ENCODE measurements around the gene CHMP3. TPM values are rescaled to one million over a fixed set of nuclear protein-coding genes. Genes with fewer than 3 reads are reported as not detected.

CHMP3 gene
- total and polyA plus RNA-seq, 2 of the 13 experiments (the other 11 are each of a cell fraction or from before 2014, with no cell fraction given), result 64.1 to 114 TPM

- no peak for ATAC-seq
- DNase-seq (ENCODE audit: low spot score), result no peak
- no peaks in the 10 kb centered on the region for H3K79me2 ChIP-seq (ENCODE audit: insufficient read depth, low read length)
- H3K27ac ChIP-seq (ENCODE audit: extremely low read length, insufficient read depth, low read length), result no peak overlapping the region
- no peak overlapping the region for H3K4me3 ChIP-seq (replicated peaks in 1 of 3; ENCODE audit: insufficient read depth in 1 of 3, low read depth in 2 of 3, low read length in 3 of 3)
- H3K9ac ChIP-seq (ENCODE audit: insufficient read depth, low read depth, low read length), result no peak overlapping the region
- FAIRE-seq, result no peak
- intact Hi-C loops (cut with micrococcal nuclease; ENCODE audit: unreplicated experiment) (no loop called here), in situ Hi-C loops (cut with HindIII; ENCODE audit: extremely low pct_ligation_motif_present, low pct_unique_long_range_greater_than_20kb) (no loop called here)
- H3K27me3 ChIP-seq (ENCODE audit: control insufficient read depth in 1 of 2, insufficient read depth in 2 of 2, low read length in 2 of 2), result no peaks in the 10 kb centered on the region
- H3K4me2 ChIP-seq (ENCODE audit: low read depth, low read length), result no peak overlapping the region
- H2AFZ ChIP-seq (ENCODE audit: low read length), result no peak overlapping the region
- WGBS (ENCODE audit: low lambda C conversion rate), result 95% methylated on average over 3 of the region's 3 CpGs
- no peaks in the 10 kb centered on the region for H3K9me3 ChIP-seq (ENCODE audit: low read length)
- BruUV-seq (replicated peaks), result no TSS peak
- H4K20me1 ChIP-seq (ENCODE audit: insufficient read depth, low read length), result no peaks in the 10 kb centered on the region; the same call in 1 of the 2 replicates
- POLR2A ChIA-PET, result no interaction called here
- TF ChIP-seq IRF2 (CRISPR knock-in tag; IDR thresholded peaks at IDR 0.05) (no peak), ZNF891 (CRISPR knock-in tag; IDR thresholded peaks at IDR 0.05) (no peak), ZNF672 (CRISPR knock-in tag; IDR thresholded peaks at IDR 0.05) (no peak)
- CTCF ChIA-PET (ENCODE audit: low intra/inter-chr PET ratio, low total read pairs), result no interaction called here
- H3K36me3 ChIP-seq (replicated peaks in 1 of 2; ENCODE audit: control insufficient read depth in 1 of 2, insufficient read depth in 2 of 2, low read length in 2 of 2), result peaks cover 40 to 97% of the 10 kb centered on the region in 2 experiments
- no peaks in the 10 kb centered on the region for H3K4me1 ChIP-seq (ENCODE audit: insufficient read depth, low read length)
Measured at GRCh38 chr2:86464652-86465051, 98.6 kb downstream of the CHMP3 start.

DNA sequence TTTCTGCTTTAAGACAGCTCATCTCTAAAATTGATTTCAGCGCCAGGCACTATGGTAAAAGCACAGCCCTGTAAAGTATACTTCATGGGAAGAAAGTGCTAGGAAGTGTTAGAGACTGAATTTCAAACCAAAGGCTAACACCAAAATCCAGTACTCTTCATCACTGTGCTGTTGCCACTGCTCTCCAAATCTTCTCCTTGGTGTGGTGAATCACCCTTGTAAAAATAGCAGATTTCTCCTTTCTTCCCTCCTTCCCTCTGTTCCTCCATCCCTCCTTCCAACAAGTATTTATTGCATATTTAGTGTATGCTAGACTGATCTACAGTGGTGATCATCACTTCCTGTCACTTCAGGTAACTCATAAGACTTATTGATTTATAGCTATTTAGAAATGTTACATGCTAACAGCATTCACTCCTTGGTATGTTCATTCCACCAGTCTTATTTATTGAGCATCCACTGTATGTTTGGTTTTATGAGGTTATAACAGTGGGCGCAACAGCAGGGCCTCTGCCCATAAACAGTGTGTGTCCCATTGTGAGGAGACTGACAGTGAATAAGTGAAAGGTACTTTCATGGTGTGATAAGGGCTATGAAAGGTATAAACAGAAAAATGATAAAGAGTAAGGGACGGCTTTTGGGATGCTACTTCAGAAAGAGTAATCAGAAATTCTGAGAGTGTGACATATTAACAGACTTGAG is 102.0 kb downstream of the CHMP3 start:
- ATAC-seq (no peak), DNase-seq (ENCODE audit: low spot score) (no peak), FAIRE-seq (no peak)
- intact Hi-C loops (cut with micrococcal nuclease; ENCODE audit: unreplicated experiment) (no loop called here), in situ Hi-C loops (cut with HindIII; ENCODE audit: extremely low pct_ligation_motif_present, low pct_unique_long_range_greater_than_20kb) (no loop called here)
- H3K4me3 ChIP-seq (replicated peaks in 1 of 3; ENCODE audit: insufficient read depth in 1 of 3, low read depth in 2 of 3, low read length in 3 of 3), result no peak overlapping the region
- no peaks in the 10 kb centered on the region for H3K27me3 ChIP-seq (ENCODE audit: control insufficient read depth in 1 of 2, insufficient read depth in 2 of 2, low read length in 2 of 2)
- no peak overlapping the region for H3K27ac ChIP-seq (ENCODE audit: extremely low read length, insufficient read depth, low read length)
- CTCF ChIA-PET (ENCODE audit: low intra/inter-chr PET ratio, low total read pairs), result no interaction called here
- peaks cover 2% of the 10 kb centered on the region for H3K79me2 ChIP-seq (ENCODE audit: insufficient read depth, low read length)
- WGBS (ENCODE audit: low lambda C conversion rate), result 96% methylated on average over 3 of the region's 3 CpGs
- no peaks in the 10 kb centered on the region; the same call in 1 of the 2 replicates for H4K20me1 ChIP-seq (ENCODE audit: insufficient read depth, low read length)
- H2AFZ ChIP-seq (ENCODE audit: low read length), result no peak overlapping the region
- H3K9ac ChIP-seq (ENCODE audit: insufficient read depth, low read depth, low read length), result no peak overlapping the region
- H3K9me3 ChIP-seq (ENCODE audit: low read length), result no peaks in the 10 kb centered on the region
- H3K4me2 ChIP-seq (ENCODE audit: low read depth, low read length), result no peak overlapping the region
- TF ChIP-seq GPBP1L1 (CRISPR knock-in tag; IDR thresholded peaks at IDR 0.05), result no peak
- TF ChIP-seq ZNF430 (CRISPR knock-in tag; IDR thresholded peaks at IDR 0.05), result no peak
- TF ChIP-seq SETDB1 (CRISPR knock-in tag; IDR thresholded peaks at IDR 0.05; ENCODE audit: borderline replicate concordance), result no peak
- no TSS peak for BruUV-seq (replicated peaks)
- no peaks in the 10 kb centered on the region for H3K4me1 ChIP-seq (ENCODE audit: insufficient read depth, low read length)
- POLR2A ChIA-PET, result no interaction called here
- H3K36me3 ChIP-seq (replicated peaks in 1 of 2; ENCODE audit: control insufficient read depth in 1 of 2, insufficient read depth in 2 of 2, low read length in 2 of 2), result peaks cover 51 to 96% of the 10 kb centered on the region in 2 experiments

All from HepG2 (cell line).